GM10266 (cell line): ENCODE measurements around the gene GPATCH1.
A peak's percentile ranks its signal among the peaks of the same experiment; 100 is the strongest.

Source experiments
- DNase-seq: peaks from one replicate; pipeline ENCODE4 v3.0.0; 2012; ENCODE audit errors: extremely low spot score
- CTCF ChIP-seq: IDR thresholded peaks from 2 replicates; pipeline ENCODE4 v1.5.1; 2012; ENCODE audit warnings: mild to moderate bottlenecking, low read depth; ENCODE audit not compliant: control insufficient read depth, insufficient read depth; ENCODE audit errors: missing control alignments

The GPATCH1 gene

GRCh38 chr19:33064792-33065550, 16.0 kb upstream of the GPATCH1 start, which contains the start of gene RHPN2:
Gene RHPN2 (minus strand): TSS chr19:33064888. CDS start chr19:33064852, 36 bp downstream.
- TF ChIP-seq CTCF: no peak
- DNase-seq: peak; percentile 96

- DNase-seq: no peak
- no peak for TF ChIP-seq CTCF
Observed at GRCh38 chr19:33066543-33066942, 14.4 kb upstream of the GPATCH1 start.

- TF ChIP-seq CTCF: no peak
Observed at GRCh38 chr19:33067121-33067520, 13.9 kb upstream of the GPATCH1 start.

GRCh38 chr19:33071887-33072286, 9.1 kb upstream of the GPATCH1 start:
- no peak for DNase-seq
- TF ChIP-seq CTCF: no peak

More at GRCh38 chr19:33067121-33067520, 13.9 kb upstream of the GPATCH1 start:
- no peak for DNase-seq

GRCh38 chr19:33075519-33075918, 5.5 kb upstream of the GPATCH1 start:
- no peak for DNase-seq

GRCh38 chr19:33085570-33086128, 4.7 kb downstream of the GPATCH1 start:
- no peak for TF ChIP-seq CTCF

More at GRCh38 chr19:33075519-33075918, 5.5 kb upstream of the GPATCH1 start:
- no peak for TF ChIP-seq CTCF

GRCh38 chr19:33086955-33087354, 6.0 kb downstream of the GPATCH1 start:
- no peak for DNase-seq
- no peak for TF ChIP-seq CTCF

More at GRCh38 chr19:33085570-33086128, 4.7 kb downstream of the GPATCH1 start:
- DNase-seq: no peak
